A549 (cell line): ENCODE results near the gene KCNV2. TPM values are rescaled to one million over a fixed set of nuclear protein-coding genes. Genes with fewer than 3 reads are reported as not detected.

ENCODE experiments used
- ATAC-seq, 2 experiments: fragments of 200-7000 bp in 1 of 2; fragments of >200 bp in 1 of 2; cut with Nextera tagmentation in 1 of 2; cut with Tn5 transposase in 1 of 2; 3 replicates each; pipeline versions ENCODE4 v1.8.0 to v1.9.1; 2018 to 2020; ENCODE audit warnings: mild to moderate bottlenecking in 1 of 2, moderate library complexity in 1 of 2
- CTCF ChIA-PET: fragments of 300-600 bp; sonication (Branson Sonifier 250); formaldehyde crosslinking; extraction: SDS; loops from one replicate; lab custom pipeline; 2021; ENCODE audit warnings: antibody characterized with exemption, inconsistent platforms; lab: Yijun Ruan, JAX
- POLR2A ChIA-PET: fragments of 350-600 bp; formaldehyde crosslinking; extraction: SDS; loops from one replicate; lab custom pipeline; 2021; ENCODE audit warnings: antibody characterized with exemption, inconsistent platforms; lab: Yijun Ruan, JAX
- DNase-seq, 2 experiments: peaks; one replicate each; pipeline versions ENCODE4 v3.0.0 to v3.0.0-alpha.2; 2011 to 2016; ENCODE audit warnings: low read depth in 1 of 2, low spot score in 1 of 2
- FAIRE-seq: peaks from 2 replicates; lab custom pipeline; 2011; peaks lifted over from hg19 to GRCh38; lab: Jason Lieb, UNC
- H3K27ac ChIP-seq, 2 experiments: fragments of >200 bp; sonication (Bioruptor Twin); formaldehyde crosslinking; 3 replicates each; pipeline ENCODE4 v1.5.1; 2016 to 2017
- H3K4me1 ChIP-seq: fragments of >200 bp; sonication (Bioruptor Twin); formaldehyde crosslinking; 3 replicates; pipeline ENCODE4 v1.6.1; 2016
- H3K4me2 ChIP-seq: fragments of >200 bp; sonication (Bioruptor Twin); formaldehyde crosslinking; 3 replicates; pipeline ENCODE4 v1.6.1; 2016
- H3K4me3 ChIP-seq: fragments of >200 bp; sonication (Bioruptor Twin); formaldehyde crosslinking; 3 replicates; pipeline ENCODE4 v1.5.1; 2016
- H3K9me3 ChIP-seq: fragments of >200 bp; sonication (Bioruptor Twin); formaldehyde crosslinking; 3 replicates; pipeline ENCODE4 v1.6.1; 2016
- ATOH8 ChIP-seq: fragments of 250-450 bp; sonication (Bioruptor Pico); IDR thresholded peaks from 2 replicates; pipeline ENCODE4 v1.5.0; 2020; ENCODE audit warnings: low read depth, mild to moderate bottlenecking, moderate library complexity
- CBX2 ChIP-seq: fragments of 200-600 bp; sonication (generic); IDR thresholded peaks from 2 replicates; pipeline ENCODE4 v1.6.1; 2016; ENCODE audit warnings: low read depth, mild to moderate bottlenecking, borderline replicate concordance
- CEBPB ChIP-seq, 2 experiments: fragments of >200 bp in 1 of 2; sonication (Bioruptor Twin) in 1 of 2; formaldehyde crosslinking in 1 of 2; IDR thresholded peaks; 2 replicates each; pipeline ENCODE4 v1.6.1; 2012 to 2016
- CTCF ChIP-seq: fragments of >200 bp; sonication (Bioruptor Twin); formaldehyde crosslinking; IDR thresholded peaks from 3 replicates; pipeline ENCODE4 v1.5.1; 2016
- EHF ChIP-seq: fragments of 250-450 bp; sonication (Bioruptor Pico); IDR thresholded peaks from 2 replicates; pipeline ENCODE4 v1.5.0; 2020; ENCODE audit warnings: mild to moderate bottlenecking
- ESRRA ChIP-seq: fragments of 150-350 bp; IDR thresholded peaks from 2 replicates; pipeline ENCODE4 v1.6.1; 2014; ENCODE audit warnings: mild to moderate bottlenecking, low read length, borderline replicate concordance
- FOSB ChIP-seq: fragments of 250-450 bp; sonication (Bioruptor Pico); IDR thresholded peaks from 2 replicates; pipeline ENCODE4 v1.5.0; 2020; ENCODE audit warnings: mild to moderate bottlenecking, moderate library complexity
- GATA3 ChIP-seq: IDR thresholded peaks from 2 replicates; pipeline ENCODE4 v1.6.1; 2012; ENCODE audit warnings: borderline replicate concordance
- JUNB ChIP-seq: fragments of >200 bp; sonication (Bioruptor Twin); formaldehyde crosslinking; IDR thresholded peaks from 2 replicates; pipeline ENCODE4 v1.6.1; 2016
- KDM1A ChIP-seq: fragments of 200-600 bp; sonication (generic); IDR thresholded peaks from 2 replicates; pipeline ENCODE4 v1.6.1; 2016; ENCODE audit warnings: low read depth, mild to moderate bottlenecking
- NPAS2 ChIP-seq: fragments of 250-450 bp; sonication (Bioruptor Pico); IDR thresholded peaks from 2 replicates; pipeline ENCODE4 v1.8.0; 2022; ENCODE audit warnings: mild to moderate bottlenecking, moderate library complexity, borderline replicate concordance
- PBX3 ChIP-seq: IDR thresholded peaks from 2 replicates; pipeline ENCODE4 v1.6.1; 2012
- POLR2A ChIP-seq: IDR thresholded peaks from 2 replicates; pipeline ENCODE4 v1.6.1; 2012; ENCODE audit warnings: mild to moderate bottlenecking, low read length
- POLR2AphosphoS2 ChIP-seq: conservative IDR thresholded peaks from 2 replicates; pipeline ENCODE4 v1.6.1; 2012; ENCODE audit warnings: low read length, improper control_type of control experiment, inconsistent platforms
- RARB ChIP-seq: fragments of 250-450 bp; sonication (Bioruptor Pico); IDR thresholded peaks from 2 replicates; pipeline ENCODE4 v1.8.0; 2021; ENCODE audit warnings: mild to moderate bottlenecking, moderate library complexity
- RFX5 ChIP-seq: fragments of 450-650 bp; IDR thresholded peaks from 2 replicates; pipeline ENCODE4 v1.7.1; 2014; ENCODE audit warnings: antibody characterized with exemption, mild to moderate bottlenecking, moderate library complexity
- ZFP36 ChIP-seq: fragments of 450-650 bp; IDR thresholded peaks from 2 replicates; pipeline ENCODE4 v1.6.1; 2014; ENCODE audit warnings: borderline replicate concordance; ENCODE audit not compliant: partially characterized antibody
- ZSCAN20 ChIP-seq: fragments of 250-450 bp; sonication (Bioruptor Pico); IDR thresholded peaks from 2 replicates; pipeline ENCODE4 v1.8.0; 2022; ENCODE audit warnings: mild to moderate bottlenecking, moderate library complexity
- WGBS: methylation state at CpG from one replicate; pipeline ENCODE4 v1.1.6; 2017; ENCODE audit errors: missing lambda C conversion rate; 5-methylcytosine and 5-hydroxymethylcytosine counted together
- polyA plus RNA-seq, 4 experiments: library from polyadenylated mRNA; depleted of rRNA in 3 of 4; stranded (reverse); fragments of >200 nt; fragmentation: RNase III in 1 of 4; extraction: RNeasy Plus Mini Kit Qiagen cat#74134 plus additional on column Dnase treatment in 1 of 4; gene quantifications; 2 replicates in 3 of 4; 3 replicates in 1 of 4; pipeline ENCODE4 v1.2.3, GENCODE V29; 2011 to 2017
- TF ChIP-seq, protein P1 (sequence below): IDR thresholded peaks from 2 replicates; pipeline ENCODE4 v1.6.1; 2012; ENCODE audit warnings: low read depth, borderline replicate concordance
- TF ChIP-seq, protein P2 (sequence below): IDR thresholded peaks from 2 replicates; pipeline ENCODE4 v1.6.1; 2012

The KCNV2 gene
- polyA plus RNA-seq, 2 of the 4 experiments (the other 2 are of a cell fraction): not detected

DNA sequence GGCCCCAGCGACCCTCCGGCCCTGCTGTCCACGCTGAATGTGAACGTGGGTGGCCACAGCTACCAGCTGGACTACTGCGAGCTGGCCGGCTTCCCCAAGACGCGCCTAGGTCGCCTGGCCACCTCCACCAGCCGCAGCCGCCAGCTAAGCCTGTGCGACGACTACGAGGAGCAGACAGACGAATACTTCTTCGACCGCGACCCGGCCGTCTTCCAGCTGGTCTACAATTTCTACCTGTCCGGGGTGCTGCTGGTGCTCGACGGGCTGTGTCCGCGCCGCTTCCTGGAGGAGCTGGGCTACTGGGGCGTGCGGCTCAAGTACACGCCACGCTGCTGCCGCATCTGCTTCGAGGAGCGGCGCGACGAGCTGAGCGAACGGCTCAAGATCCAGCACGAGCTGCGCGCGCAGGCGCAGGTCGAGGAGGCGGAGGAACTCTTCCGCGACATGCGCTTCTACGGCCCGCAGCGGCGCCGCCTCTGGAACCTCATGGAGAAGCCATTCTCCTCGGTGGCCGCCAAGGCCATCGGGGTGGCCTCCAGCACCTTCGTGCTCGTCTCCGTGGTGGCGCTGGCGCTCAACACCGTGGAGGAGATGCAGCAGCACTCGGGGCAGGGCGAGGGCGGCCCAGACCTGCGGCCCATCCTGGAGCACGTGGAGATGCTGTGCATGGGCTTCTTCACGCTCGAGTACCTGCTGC, 839 bp downstream of the KCNV2 start:
- no peak overlapping the region for H3K4me3 ChIP-seq
- H3K27ac ChIP-seq: no peak overlapping the region
- CTCF ChIA-PET: interaction anchor here (0.6 to 4.2 kb wide), 2 partner anchors 11 to 1479 kb away, joined by 3 to 20 read pairs; no protein-coding TSS in a partner anchor
- H3K4me1 ChIP-seq: peaks cover 19% of the 10 kb centered on the region
- FAIRE-seq: no peak
- no peak for ATAC-seq
- DNase-seq: no peak
- H3K4me2 ChIP-seq: no peak overlapping the region
- H3K9me3 ChIP-seq: no peaks in the 10 kb centered on the region
- WGBS: 97% methylated on average over 64 of the region's 69 CpGs
- TF ChIP-seq RFX5 (no peak), CEBPB (IDR thresholded peaks at IDR 0.05) (no peak), POLR2A (no peak), ZFP36 (no peak), POLR2AphosphoS2 (no peak), KDM1A (no peak), FOSB (CRISPR knock-in tag) (no peak), PBX3 (no peak), ESRRA (no peak), GATA3 (no peak)
- TF ChIP-seq, protein P1, sequence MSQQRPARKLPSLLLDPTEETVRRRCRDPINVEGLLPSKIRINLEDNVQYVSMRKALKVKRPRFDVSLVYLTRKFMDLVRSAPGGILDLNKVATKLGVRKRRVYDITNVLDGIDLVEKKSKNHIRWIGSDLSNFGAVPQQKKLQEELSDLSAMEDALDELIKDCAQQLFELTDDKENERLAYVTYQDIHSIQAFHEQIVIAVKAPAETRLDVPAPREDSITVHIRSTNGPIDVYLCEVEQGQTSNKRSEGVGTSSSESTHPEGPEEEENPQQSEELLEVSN: no peak
- TF ChIP-seq, protein P2, sequence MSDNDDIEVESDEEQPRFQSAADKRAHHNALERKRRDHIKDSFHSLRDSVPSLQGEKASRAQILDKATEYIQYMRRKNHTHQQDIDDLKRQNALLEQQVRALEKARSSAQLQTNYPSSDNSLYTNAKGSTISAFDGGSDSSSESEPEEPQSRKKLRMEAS: no peak
- TF ChIP-seq, all 56 proteins: peak for 0
- POLR2A ChIA-PET: no interaction called here

DNA sequence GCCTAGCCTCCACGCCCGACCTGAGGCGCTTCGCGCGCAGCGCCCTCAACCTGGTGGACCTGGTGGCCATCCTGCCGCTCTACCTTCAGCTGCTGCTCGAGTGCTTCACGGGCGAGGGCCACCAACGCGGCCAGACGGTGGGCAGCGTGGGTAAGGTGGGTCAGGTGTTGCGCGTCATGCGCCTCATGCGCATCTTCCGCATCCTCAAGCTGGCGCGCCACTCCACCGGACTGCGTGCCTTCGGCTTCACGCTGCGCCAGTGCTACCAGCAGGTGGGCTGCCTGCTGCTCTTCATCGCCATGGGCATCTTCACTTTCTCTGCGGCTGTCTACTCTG, 1.4 kb downstream of the KCNV2 start:
- no peak for DNase-seq
- ChIA-PET POLR2A (no interaction called here), CTCF (interaction anchor here (0.6 to 4.2 kb wide), 2 partner anchors 10 to 1480 kb away, joined by 3 to 20 read pairs; no protein-coding TSS in a partner anchor)
- Histone ChIP-seq H3K27ac (no peak overlapping the region), H3K4me2 (no peak overlapping the region), H3K4me3 (no peak overlapping the region), H3K9me3 (no peaks in the 10 kb centered on the region), H3K4me1 (peaks cover 19% of the 10 kb centered on the region)
- no peak for FAIRE-seq
- no peak for ATAC-seq
- no peak for TF ChIP-seq RARB (CRISPR knock-in tag)
- TF ChIP-seq ZSCAN20 (CRISPR knock-in tag): no peak
- no peak for TF ChIP-seq CBX2
- no peak for TF ChIP-seq CTCF
- no peak for TF ChIP-seq ATOH8 (CRISPR knock-in tag)
- TF ChIP-seq EHF (CRISPR knock-in tag): no peak
- no peak for TF ChIP-seq JUNB
- no peak for TF ChIP-seq NPAS2
- 98% methylated on average over 29 of the region's 29 CpGs for WGBS
